ENCODE data around the gene CD99L2. TPM values are rescaled to one million over a fixed set of nuclear protein-coding genes. Genes with fewer than 3 reads are reported as not detected.
A peak's percentile ranks its signal among the peaks of the same experiment; 100 is the strongest.

CD99L2 gene
- total and polyA plus RNA-seq, 7 experiments from 2014 or later = 14.3 to 20.4 (median 16.0) TPM

DNA sequence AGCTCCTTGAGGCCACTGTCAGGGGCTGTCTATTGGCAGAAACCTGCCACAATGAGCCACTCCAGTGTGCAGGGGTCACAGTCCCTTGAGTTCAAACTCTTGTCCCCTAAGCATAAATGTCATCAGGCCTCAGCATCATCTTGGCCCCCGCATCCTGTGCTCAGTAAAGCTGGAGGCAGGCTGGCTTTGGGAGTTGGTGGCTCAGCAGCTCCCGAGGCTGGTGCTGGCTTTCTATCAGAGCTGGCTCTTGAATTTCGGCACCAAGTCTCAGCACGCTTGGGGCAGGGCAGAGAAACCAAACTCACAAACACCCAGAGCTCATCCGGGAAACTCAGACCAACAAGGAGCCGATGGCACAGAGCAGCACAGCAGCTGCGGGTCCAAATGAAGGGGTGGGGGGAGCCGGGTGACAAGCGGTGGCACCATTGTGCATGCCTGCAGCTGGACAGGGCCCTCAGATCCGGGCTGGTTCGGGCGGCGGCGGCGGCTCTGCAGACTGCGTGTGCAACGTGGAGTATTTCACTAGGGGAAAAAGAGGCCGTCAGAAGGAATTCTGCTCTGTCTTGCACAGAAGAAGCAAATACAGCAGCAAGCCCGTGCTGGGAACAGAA lies 129.8 kb downstream of the CD99L2 start:
- CTCF ChIA-PET = no interaction called here
- Histone ChIP-seq H3K4me1 (ENCODE audit: control insufficient read depth in 2 of 2, insufficient read depth in 2 of 2, low read length in 2 of 2) (no peaks in the 10 kb centered on the region), H3K9me3 (ENCODE audit: control insufficient read depth in 2 of 3, low read length in 3 of 3) (no peaks in the 10 kb centered on the region), H3K36me3 (ENCODE audit: control insufficient read depth in 2 of 3, insufficient read depth in 3 of 3, low read length in 3 of 3) (peaks cover 0 to 3% (median 0%) of the 10 kb centered on the region in 3 experiments), H3K27ac (ENCODE audit: low read depth, low read length) (no peak overlapping the region), H3K27me3 (ENCODE audit: control insufficient read depth in 2 of 2, insufficient read depth in 2 of 2, low read length in 2 of 2) (no peaks in the 10 kb centered on the region), H3K4me3 (ENCODE audit: low read length) (no peak overlapping the region)
- Mint-ChIP-seq H3K27ac (no peak overlapping the region), H3K36me3 (peaks cover 0 to under 1% (median 0%) of the 10 kb centered on the region in 5 donors), H3K9me3 (peaks cover 0 to 1% (median 0%) of the 10 kb centered on the region in 11 donors), H3K27me3 (no peaks in the 10 kb centered on the region), H3K4me1 (no peaks in the 10 kb centered on the region), H3K4me3 (no peak overlapping the region)
- DNase-seq = no peak
- no peak for ATAC-seq
- intact Hi-C loops (cut with micrococcal nuclease) = no loop called here
- POLR2A ChIA-PET = no interaction called here

DNA sequence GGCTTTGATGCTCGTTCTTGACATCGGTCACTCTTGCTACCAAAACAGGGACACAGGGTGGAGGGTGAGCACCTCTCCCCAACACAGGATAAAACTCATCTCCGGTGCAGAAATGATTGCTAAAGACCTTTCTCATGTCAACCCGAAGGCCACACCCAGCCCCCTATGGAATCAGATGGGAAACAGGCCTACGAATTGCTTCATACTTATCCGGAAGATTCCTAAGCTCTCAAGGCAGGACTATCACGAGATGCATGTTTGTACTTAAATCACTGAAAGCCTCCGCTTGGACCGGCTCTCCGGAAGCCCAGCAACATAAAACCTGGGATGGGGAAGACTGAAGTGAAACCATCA lies 130.4 kb downstream of the CD99L2 start:
- H3K4me1 Mint-ChIP-seq = no peaks in the 10 kb centered on the region
- peaks cover 0 to 1% (median 0%) of the 10 kb centered on the region in 11 donors for H3K9me3 Mint-ChIP-seq
- ATAC-seq (no peak), DNase-seq (no peak)
- intact Hi-C loops (cut with micrococcal nuclease) = no loop called here
- no peaks in the 10 kb centered on the region for H3K27me3 ChIP-seq (ENCODE audit: control insufficient read depth in 2 of 2, insufficient read depth in 2 of 2, low read length in 2 of 2)
- H3K27ac ChIP-seq (ENCODE audit: low read depth, low read length) = no peak overlapping the region
- ChIA-PET CTCF (no interaction called here), POLR2A (no interaction called here)
- peak overlapping the region in 1 of 9 donors; percentile 70 for H3K27ac Mint-ChIP-seq
- H3K4me1 ChIP-seq (ENCODE audit: control insufficient read depth in 2 of 2, insufficient read depth in 2 of 2, low read length in 2 of 2) = no peaks in the 10 kb centered on the region
- H3K36me3 ChIP-seq (ENCODE audit: control insufficient read depth in 2 of 3, insufficient read depth in 3 of 3, low read length in 3 of 3) = peaks cover 0 to 8% (median 0%) of the 10 kb centered on the region in 3 experiments
- peaks cover 0 to 1% (median 0%) of the 10 kb centered on the region in 5 donors for H3K36me3 Mint-ChIP-seq
- H3K4me3 Mint-ChIP-seq = no peak overlapping the region
- H3K27me3 Mint-ChIP-seq = no peaks in the 10 kb centered on the region
- no peaks in the 10 kb centered on the region for H3K9me3 ChIP-seq (ENCODE audit: control insufficient read depth in 2 of 3, low read length in 3 of 3)
- H3K4me3 ChIP-seq (ENCODE audit: low read length) = no peak overlapping the region

DNA sequence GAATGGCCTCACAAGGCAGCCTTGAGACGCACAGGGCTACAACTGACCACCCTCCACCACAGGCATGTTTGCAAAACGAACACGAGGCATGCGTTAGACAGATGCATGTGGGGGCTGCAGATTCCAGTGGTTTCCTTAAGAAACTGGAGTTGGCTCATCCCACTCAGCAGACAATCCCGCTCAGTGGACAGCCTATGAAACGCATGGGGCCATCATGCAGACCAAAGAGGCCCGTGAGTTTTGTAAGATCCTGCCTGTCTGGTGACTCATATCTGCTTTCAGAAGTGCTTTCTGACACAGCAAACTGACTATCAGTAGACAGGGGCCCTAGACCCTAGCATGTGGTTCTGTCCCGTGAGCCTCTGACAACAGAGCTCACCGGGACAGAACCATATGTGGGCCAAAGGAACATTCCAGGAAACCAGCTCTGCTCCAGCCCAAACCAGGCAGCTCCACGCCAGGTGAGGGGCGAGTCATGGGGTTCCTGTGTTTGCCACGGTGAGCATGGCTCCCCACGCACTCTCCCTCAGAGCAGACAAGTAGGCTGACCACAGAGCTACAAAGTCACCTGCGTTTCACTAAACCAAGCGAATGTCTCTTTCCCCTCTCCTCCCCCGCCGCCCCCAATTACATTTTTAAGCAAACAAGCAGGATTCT lies 130.9 kb downstream of the CD99L2 start:
- DNase-seq (no peak), ATAC-seq (peak; percentile 58)
- POLR2A ChIA-PET = no interaction called here
- Histone ChIP-seq H3K27me3 (ENCODE audit: control insufficient read depth in 2 of 2, insufficient read depth in 2 of 2, low read length in 2 of 2) (no peaks in the 10 kb centered on the region), H3K9me3 (ENCODE audit: control insufficient read depth in 2 of 3, low read length in 3 of 3) (no peaks in the 10 kb centered on the region), H3K27ac (ENCODE audit: low read depth, low read length) (no peak overlapping the region), H3K36me3 (ENCODE audit: control insufficient read depth in 2 of 3, insufficient read depth in 3 of 3, low read length in 3 of 3) (peaks cover 0 to 12% (median 0%) of the 10 kb centered on the region in 3 experiments), H3K4me1 (ENCODE audit: control insufficient read depth in 2 of 2, insufficient read depth in 2 of 2, low read length in 2 of 2) (no peaks in the 10 kb centered on the region), H3K4me3 (ENCODE audit: low read length) (no peak overlapping the region)
- Mint-ChIP-seq H3K9me3 (peaks cover 0 to 1% (median 0%) of the 10 kb centered on the region in 11 donors), H3K27me3 (no peaks in the 10 kb centered on the region), H3K36me3 (peaks cover 0 to 1% (median 0%) of the 10 kb centered on the region in 5 donors), H3K27ac (no peak overlapping the region), H3K4me1 (no peaks in the 10 kb centered on the region), H3K4me3 (no peak overlapping the region)
- intact Hi-C loops (cut with micrococcal nuclease) = no loop called here
- CTCF ChIA-PET = interaction anchor here (0.7 kb wide), 1 partner anchor 315 kb away, joined by 3 read pairs; no protein-coding TSS in a partner anchor

- peaks cover 0 to 4% (median 0%) of the 10 kb centered on the region in 5 donors for H3K36me3 Mint-ChIP-seq
- no peaks in the 10 kb centered on the region for H3K4me1 Mint-ChIP-seq
- no peaks in the 10 kb centered on the region for H3K9me3 ChIP-seq (ENCODE audit: control insufficient read depth in 2 of 3, low read length in 3 of 3)
- peaks cover 0 to 1% (median 0%) of the 10 kb centered on the region in 11 donors for H3K9me3 Mint-ChIP-seq
- no peak overlapping the region for H3K27ac ChIP-seq (ENCODE audit: low read depth, low read length)
- CTCF ChIA-PET = interaction anchor here (0.7 kb wide), 1 partner anchor 316 kb away, joined by 3 read pairs; no protein-coding TSS in a partner anchor
- no peaks in the 10 kb centered on the region for H3K4me1 ChIP-seq (ENCODE audit: control insufficient read depth in 2 of 2, insufficient read depth in 2 of 2, low read length in 2 of 2)
- POLR2A ChIA-PET = no interaction called here
- peaks cover 0 to 18% (median 0%) of the 10 kb centered on the region in 3 experiments for H3K36me3 ChIP-seq (ENCODE audit: control insufficient read depth in 2 of 3, insufficient read depth in 3 of 3, low read length in 3 of 3)
- intact Hi-C loops (cut with micrococcal nuclease) = no loop called here
- H3K4me3 Mint-ChIP-seq = no peak overlapping the region
- H3K27me3 ChIP-seq (ENCODE audit: control insufficient read depth in 2 of 2, insufficient read depth in 2 of 2, low read length in 2 of 2) = no peaks in the 10 kb centered on the region
- no peak overlapping the region for H3K4me3 ChIP-seq (ENCODE audit: low read length)
- DNase-seq (no peak), ATAC-seq (no peak)
- H3K27me3 Mint-ChIP-seq = no peaks in the 10 kb centered on the region
- no peak overlapping the region for H3K27ac Mint-ChIP-seq
These were observed 131.4 kb downstream of the CD99L2 start for GRCh38 chrX:150767045-150767395.

DNA sequence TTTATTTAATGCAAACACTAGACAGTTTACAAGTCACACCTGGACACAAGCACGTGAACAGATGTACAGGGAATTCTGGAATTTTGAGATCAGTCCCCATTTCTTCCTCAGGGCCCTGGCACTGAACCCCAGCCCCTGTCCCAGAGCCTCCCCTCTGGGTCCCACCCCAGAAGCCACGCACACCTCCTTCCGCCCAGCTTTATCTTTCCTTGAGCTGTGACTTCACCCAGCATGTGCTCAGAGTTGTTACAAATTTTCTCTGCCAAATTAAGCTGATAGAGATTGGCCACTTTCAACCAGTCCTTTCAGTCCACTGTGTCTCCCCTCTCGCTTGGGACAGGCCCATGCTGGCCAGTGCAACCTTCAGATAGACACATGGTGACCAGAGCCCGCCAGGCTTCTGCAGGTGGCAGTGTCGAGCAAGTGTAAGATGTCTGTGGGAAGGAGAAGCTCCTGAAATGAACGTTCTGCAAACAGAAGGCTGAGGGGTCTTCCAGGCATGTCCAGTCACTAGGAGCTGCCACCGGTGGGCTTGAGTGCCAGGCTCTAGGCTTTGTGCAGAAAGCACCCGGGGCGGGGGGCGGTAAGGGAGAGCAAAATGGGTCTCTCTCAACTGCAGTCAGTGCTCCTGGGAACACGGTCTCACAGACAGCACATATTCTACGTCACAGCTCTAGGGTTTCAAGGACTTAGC lies 132.0 kb downstream of the CD99L2 start:
- peaks cover 0 to 1% (median 0%) of the 10 kb centered on the region in 11 donors for H3K9me3 Mint-ChIP-seq
- H3K27ac Mint-ChIP-seq = peak overlapping the region in 3 of 9 donors; percentile 12 to 52 (median 36)
- POLR2A ChIA-PET = no interaction called here
- Histone ChIP-seq H3K36me3 (ENCODE audit: control insufficient read depth in 2 of 3, insufficient read depth in 3 of 3, low read length in 3 of 3) (peaks cover 0 to 18% (median 0%) of the 10 kb centered on the region in 3 experiments), H3K4me1 (ENCODE audit: control insufficient read depth in 2 of 2, insufficient read depth in 2 of 2, low read length in 2 of 2) (no peaks in the 10 kb centered on the region), H3K9me3 (ENCODE audit: control insufficient read depth in 2 of 3, low read length in 3 of 3) (no peaks in the 10 kb centered on the region), H3K27me3 (ENCODE audit: control insufficient read depth in 2 of 2, insufficient read depth in 2 of 2, low read length in 2 of 2) (no peaks in the 10 kb centered on the region), H3K27ac (ENCODE audit: low read depth, low read length) (no peak overlapping the region), H3K4me3 (ENCODE audit: low read length) (no peak overlapping the region)
- H3K4me1 Mint-ChIP-seq = no peaks in the 10 kb centered on the region
- intact Hi-C loops (cut with micrococcal nuclease) = no loop called here
- no peaks in the 10 kb centered on the region for H3K27me3 Mint-ChIP-seq
- ATAC-seq (no peak), DNase-seq (no peak)
- peaks cover 0 to 4% (median 0%) of the 10 kb centered on the region in 5 donors for H3K36me3 Mint-ChIP-seq
- CTCF ChIA-PET = no interaction called here
- no peak overlapping the region for H3K4me3 Mint-ChIP-seq

- H3K4me3 Mint-ChIP-seq = no peak overlapping the region
- H3K36me3 ChIP-seq (ENCODE audit: control insufficient read depth in 2 of 3, insufficient read depth in 3 of 3, low read length in 3 of 3) = peaks cover 0 to 18% (median 0%) of the 10 kb centered on the region in 3 experiments
- ChIA-PET CTCF (no interaction called here), POLR2A (no interaction called here)
- no peaks in the 10 kb centered on the region for H3K9me3 ChIP-seq (ENCODE audit: control insufficient read depth in 2 of 3, low read length in 3 of 3)
- H3K27ac Mint-ChIP-seq = no peak overlapping the region
- intact Hi-C loops (cut with micrococcal nuclease) = no loop called here
- H3K27me3 ChIP-seq (ENCODE audit: control insufficient read depth in 2 of 2, insufficient read depth in 2 of 2, low read length in 2 of 2) = no peaks in the 10 kb centered on the region
- no peaks in the 10 kb centered on the region for H3K27me3 Mint-ChIP-seq
- H3K4me1 Mint-ChIP-seq = no peaks in the 10 kb centered on the region
- H3K4me3 ChIP-seq (ENCODE audit: low read length) = no peak overlapping the region
- peaks cover 0 to 4% (median 0%) of the 10 kb centered on the region in 5 donors for H3K36me3 Mint-ChIP-seq
- no peak overlapping the region for H3K27ac ChIP-seq (ENCODE audit: low read depth, low read length)
- H3K4me1 ChIP-seq (ENCODE audit: control insufficient read depth in 2 of 2, insufficient read depth in 2 of 2, low read length in 2 of 2) = no peaks in the 10 kb centered on the region
- H3K9me3 Mint-ChIP-seq = peaks cover 0 to 1% (median 0%) of the 10 kb centered on the region in 11 donors
- DNase-seq (no peak), ATAC-seq (no peak)
These were observed 132.6 kb downstream of the CD99L2 start for GRCh38 chrX:150765782-150766350.

All from naive thymus-derived CD4-positive, alpha-beta T cell (primary cell).